H1 (cell line): ENCODE results near the gene MEIS2. TPM values are rescaled to one million over a fixed set of nuclear protein-coding genes. Genes with fewer than 3 reads are reported as not detected.

Experiments used
- CTCF ChIA-PET: fragments of 300-600 bp; sonication (Branson Sonifier 250); formaldehyde crosslinking; loops from one replicate; lab custom pipeline; 2021; ENCODE audit not compliant: partially characterized antibody; lab: Charles Lee
- POLR2A ChIA-PET: fragments of 300-600 bp; sonication (Branson Sonifier 250); formaldehyde crosslinking; loops from one replicate; lab custom pipeline; 2021; ENCODE audit warnings: inconsistent platforms; ENCODE audit not compliant: partially characterized antibody; lab: Charles Lee
- DNase-seq, 2 experiments: peaks; one replicate each; pipeline versions ENCODE4 v3.0.0 to v3.0.0-alpha.2; 2010 to 2022; ENCODE audit warnings: low spot score in 2 of 2, low read depth in 1 of 2, mixed read lengths in 1 of 2
- FAIRE-seq: peaks from 2 replicates; lab custom pipeline; 2011; peaks lifted over from hg19 to GRCh38; lab: Jason Lieb, UNC
- H2AFZ ChIP-seq: 2 replicates; pipeline ENCODE4 v1.8.1; 2012; ENCODE audit warnings: low read length, inconsistent platforms
- H2AK5ac ChIP-seq: 2 replicates; pipeline ENCODE4 v1.6.1; 2013; ENCODE audit warnings: low read depth, low read length
- H2BK120ac ChIP-seq: replicated peaks from 2 replicates; pipeline ENCODE3; 2013; ENCODE audit warnings: low read depth, low read length, inconsistent platforms
- H2BK12ac ChIP-seq: 2 replicates; pipeline ENCODE4 v1.6.1; 2013; ENCODE audit warnings: low read depth, low read length
- H2BK15ac ChIP-seq: 2 replicates; pipeline ENCODE4 v1.6.1; 2013; ENCODE audit warnings: low read length
- H2BK20ac ChIP-seq: 2 replicates; pipeline ENCODE4 v1.6.1; 2013; ENCODE audit warnings: low read length
- H2BK5ac ChIP-seq: 2 replicates; pipeline ENCODE4 v1.6.1; 2013; ENCODE audit warnings: low read depth, low read length
- H3K14ac ChIP-seq: 2 replicates; pipeline ENCODE4 v1.6.1; 2013; ENCODE audit warnings: inconsistent platforms; ENCODE audit not compliant: insufficient read length
- H3K18ac ChIP-seq: 2 replicates; pipeline ENCODE4 v1.6.1; 2013; ENCODE audit warnings: low read length; ENCODE audit errors: extremely low read depth
- H3K23ac ChIP-seq: 2 replicates; pipeline ENCODE4 v1.6.1; 2013; ENCODE audit warnings: inconsistent platforms; ENCODE audit not compliant: insufficient read length
- H3K23me2 ChIP-seq: 2 replicates; pipeline ENCODE4 v1.6.1; 2013; ENCODE audit warnings: low read depth, low read length
- H3K27ac ChIP-seq: 2 replicates; pipeline ENCODE4 v1.6.1; 2011; ENCODE audit warnings: low read depth, low read length, inconsistent platforms
- H3K27me3 ChIP-seq, 4 experiments: replicated peaks in 1 of 4; 1 replicate in 1 of 4; 2 replicates in 3 of 4; pipeline versions ENCODE4 v1.6.1 to v1.8.1; 2011 to 2013; ENCODE audit warnings: low read length in 3 of 4, mild to moderate bottlenecking in 3 of 4, inconsistent platforms in 2 of 4, mixed read lengths in 2 of 4, moderate library complexity in 1 of 4; ENCODE audit not compliant: control insufficient read depth in 3 of 4, insufficient read depth in 3 of 4; ENCODE audit errors: extremely low read depth in 1 of 4
- H3K36me3 ChIP-seq, 4 experiments: 2 replicates each; pipeline versions ENCODE4 v1.6.1 to v1.8.1; 2011 to 2013; ENCODE audit warnings: mild to moderate bottlenecking in 4 of 4, low read length in 3 of 4, moderate library complexity in 2 of 4, control low read depth in 1 of 4, inconsistent platforms in 1 of 4; ENCODE audit not compliant: insufficient read depth in 4 of 4, control insufficient read depth in 2 of 4
- H3K4ac ChIP-seq: replicated peaks from 2 replicates; pipeline ENCODE3; 2013; ENCODE audit warnings: low read length, low read depth, mixed read lengths, inconsistent platforms; ENCODE audit not compliant: insufficient read length
- H3K4me1 ChIP-seq, 4 experiments: replicated peaks in 1 of 4; 1 replicate in 1 of 4; 2 replicates in 3 of 4; pipeline versions ENCODE4 v1.6.1 to v1.8.1; 2011 to 2013; ENCODE audit warnings: low read length in 3 of 4, inconsistent platforms in 2 of 4, mixed read lengths in 1 of 4; ENCODE audit not compliant: insufficient read depth in 4 of 4, control insufficient read depth in 3 of 4
- H3K4me2 ChIP-seq, 2 experiments: 2 replicates each; pipeline versions ENCODE4 v1.6.1 to v1.8.1; 2011 to 2013; ENCODE audit warnings: low read depth in 2 of 2, low read length in 2 of 2, control low read depth in 1 of 2, inconsistent platforms in 1 of 2, mild to moderate bottlenecking in 1 of 2; ENCODE audit not compliant: insufficient read depth in 1 of 2
- H3K4me3 ChIP-seq, 4 experiments: fragments of 200-600, 300-600 bp in 1 of 4; sonication (generic), shearing (Covaris generic), sonication (Bioruptor Twin) in 1 of 4; 2 replicates each; pipeline versions ENCODE4 v1.5.1 to v1.8.1; 2011 to 2016; ENCODE audit warnings: low read length in 4 of 4, low read depth in 3 of 4, control low read depth in 2 of 4, inconsistent platforms in 2 of 4, mild to moderate bottlenecking in 2 of 4, mixed read lengths in 1 of 4, moderate library complexity in 1 of 4; ENCODE audit not compliant: insufficient read depth in 2 of 4; ENCODE audit errors: extremely low read depth in 1 of 4
- H3K56ac ChIP-seq: replicated peaks from 2 replicates; pipeline ENCODE3; 2013; ENCODE audit warnings: low read depth, mild to moderate bottlenecking, mixed read lengths, low read length, inconsistent platforms; ENCODE audit not compliant: insufficient read length
- H3K79me1 ChIP-seq: 2 replicates; pipeline ENCODE4 v1.6.1; 2013; ENCODE audit warnings: low read depth, low read length, control low read depth
- H3K79me2 ChIP-seq, 2 experiments: 2 replicates each; pipeline versions ENCODE4 v1.6.1 to v1.8.1; 2012 to 2013; ENCODE audit warnings: low read length in 2 of 2, mild to moderate bottlenecking in 2 of 2, inconsistent platforms in 1 of 2; ENCODE audit not compliant: insufficient read depth in 2 of 2, control insufficient read depth in 1 of 2
- H3K9ac ChIP-seq, 4 experiments: replicated peaks in 1 of 4; 1 replicate in 1 of 4; 2 replicates in 3 of 4; pipeline versions ENCODE4 v1.6.1 to v1.8.1; 2011 to 2013; ENCODE audit warnings: low read depth in 3 of 4, low read length in 3 of 4, control low read depth in 2 of 4, mild to moderate bottlenecking in 2 of 4, moderate library complexity in 2 of 4, inconsistent platforms in 1 of 4; ENCODE audit errors: extremely low read depth in 1 of 4
- H3K9me3 ChIP-seq, 2 experiments: 2 replicates each; pipeline versions ENCODE4 v1.6.1 to v1.8.1; 2012 to 2013; ENCODE audit warnings: mild to moderate bottlenecking in 2 of 2, moderate library complexity in 2 of 2, control low read depth in 1 of 2, inconsistent platforms in 1 of 2, low read depth in 1 of 2, low read length in 1 of 2, mixed read lengths in 1 of 2; ENCODE audit not compliant: insufficient read depth in 2 of 2
- H4K20me1 ChIP-seq, 2 experiments: replicated peaks in 1 of 2; 2 replicates each; pipeline versions ENCODE3 to v1.8.1; 2011 to 2013; ENCODE audit warnings: inconsistent platforms in 2 of 2, low read length in 2 of 2, mild to moderate bottlenecking in 1 of 2; ENCODE audit not compliant: insufficient read depth in 2 of 2, control insufficient read depth in 1 of 2
- H4K5ac ChIP-seq: 2 replicates; pipeline ENCODE4 v1.6.1; 2013; ENCODE audit warnings: low read length, low read depth, mixed read lengths, inconsistent platforms; ENCODE audit not compliant: insufficient read length
- H4K8ac ChIP-seq: 2 replicates; pipeline ENCODE4 v1.8.0; 2013; ENCODE audit warnings: mild to moderate bottlenecking, moderate library complexity, low read length, inconsistent platforms; ENCODE audit not compliant: insufficient read depth; ENCODE audit errors: extremely low read depth
- H4K91ac ChIP-seq: replicated peaks from 2 replicates; pipeline ENCODE3; 2013; ENCODE audit warnings: low read length, mixed read lengths, inconsistent platforms; ENCODE audit not compliant: insufficient read length
- BACH1 ChIP-seq: IDR thresholded peaks from 2 replicates; pipeline ENCODE4 v1.6.1; 2012; ENCODE audit warnings: low read length, improper control_type of control experiment
- CTCF ChIP-seq, 3 experiments: IDR thresholded peaks; 1 replicate in 2 of 3; 2 replicates in 1 of 3; pipeline versions ENCODE4 v1.5.1 to v1.6.1; 2011; ENCODE audit warnings: low read length in 3 of 3, mild to moderate bottlenecking in 3 of 3, inconsistent platforms in 2 of 3, low read depth in 1 of 3, moderate library complexity in 1 of 3; ENCODE audit not compliant: insufficient read depth in 1 of 3; ENCODE audit errors: control extremely low read depth in 1 of 3
- RBBP5 ChIP-seq: IDR thresholded peaks from 2 replicates; pipeline ENCODE4 v1.7.1; 2012; ENCODE audit warnings: low read depth, mild to moderate bottlenecking, inconsistent platforms, low read length, moderate library complexity, borderline replicate concordance
- TAF1 ChIP-seq: IDR thresholded peaks from 2 replicates; pipeline ENCODE4 v1.6.1; 2011; ENCODE audit warnings: mild to moderate bottlenecking, low read depth, low read length
- YY1 ChIP-seq: IDR thresholded peaks from 2 replicates; pipeline ENCODE4 v1.6.1; 2011; ENCODE audit warnings: low read depth, mild to moderate bottlenecking, low read length
- WGBS, 2 experiments: shearing (Covaris generic) in 1 of 2; methylation state at CpG; one replicate each; pipeline versions ENCODE4 v1.1.6 to v1.1.7; 2013 to 2015; ENCODE audit warnings: low lambda C conversion rate in 2 of 2, mixed read lengths in 2 of 2, inconsistent platforms in 1 of 2, low coverage in 1 of 2, missing lambda C conversion rate in 1 of 2; ENCODE audit not compliant: insufficient replicate concordance in 2 of 2, insufficient coverage in 1 of 2, insufficient read length in 1 of 2; ENCODE audit errors: extremely low coverage in 1 of 2, missing lambda C conversion rate in 1 of 2; 5-methylcytosine and 5-hydroxymethylcytosine counted together
- polyA plus RNA-seq, 7 experiments: library from polyadenylated mRNA; depleted of rRNA in 3 of 7; stranded (reverse) in 5 of 7; unstranded in 2 of 7; fragments of >200 nt in 5 of 7; fragments of 200-250 nt in 2 of 7; gene quantifications; 1 replicate in 5 of 7; 2 replicates in 1 of 7; 4 replicates in 1 of 7; pipeline versions ENCODE4 v1.2.1 to v1.2.3, GENCODE V29; 2011 to 2013; ENCODE audit warnings: missing spikeins in 2 of 7, mixed read lengths in 2 of 7
- total RNA-seq: library from RNA; stranded (reverse); fragmentation: NEBNext Ultra II Directional; extraction: Animal tissue kit (Norgen Biotek cat#: 25700); gene quantifications from 2 replicates; pipeline ENCODE4 v1.2.1, GENCODE V29; 2021

The MEIS2 gene
- total and polyA plus RNA-seq, 2 of the 8 experiments (the other 6 are each of a cell fraction or from before 2014, with no cell fraction given), result 0.22 to 1.2 TPM

GRCh38 chr15:37084602-37085001 lies 15.7 kb downstream of the MEIS2 start:
- no peaks in the 10 kb centered on the region for H3K79me2 ChIP-seq

More at GRCh38 chr15:37084602-37085001, 15.7 kb downstream of the MEIS2 start:
- WGBS, 2 experiments, result 75% methylated on average over 3 of the region's 3 CpGs; no CpG with 5 or more reads in 1 of the 2 experiments
- Histone ChIP-seq H3K9me3 (no peaks in the 10 kb centered on the region), H3K23ac (no peak overlapping the region), H2BK120ac (no peak overlapping the region), H3K79me1 (no peaks in the 10 kb centered on the region), H2BK12ac (no peak overlapping the region), H3K27me3 (peaks cover 0 to 1% (median 0%) of the 10 kb centered on the region in 4 experiments; a peak in 1 of 7 replicates), H3K27ac (no peak overlapping the region), H3K4ac (no peak overlapping the region), H2AFZ (no peak overlapping the region), H3K4me1 (peaks cover 0 to 7% (median 3%) of the 10 kb centered on the region in 4 experiments; a peak in 1 of 7 replicates), H4K5ac (no peak overlapping the region), H3K18ac (no peak overlapping the region), H2BK5ac (no peak overlapping the region), H3K23me2 (no peaks in the 10 kb centered on the region), H2BK15ac (no peak overlapping the region), H3K4me2 (no peak overlapping the region), H2AK5ac (no peak overlapping the region), H3K4me3 (no peak overlapping the region), H3K36me3 (no peaks in the 10 kb centered on the region; a peak in 1 of 8 replicates), H4K20me1 (no peaks in the 10 kb centered on the region), H4K8ac (no peak overlapping the region), H3K9ac (no peak overlapping the region), H3K56ac (no peak overlapping the region), H4K91ac (no peak overlapping the region), H2BK20ac (no peak overlapping the region), H3K14ac (no peak overlapping the region)
- ChIA-PET CTCF (interaction anchor here (1.4 kb wide), 1 partner anchor 28 kb away, joined by 4 read pairs; no protein-coding TSS in a partner anchor), POLR2A (no interaction called here)
- FAIRE-seq (no peak), DNase-seq (no peak)
- TF ChIP-seq BACH1 (no peak), YY1 (no peak), CTCF (IDR thresholded peaks at IDR 0.05; ENCODE audit: control extremely low read depth in 1 of 3, insufficient read depth in 1 of 3, low read depth in 1 of 3, low read length in 3 of 3) (no peak), RBBP5 (no peak), TAF1 (no peak)
